H9 (cell line): ENCODE results near the gene KLK7. TPM values are rescaled to one million over a fixed set of nuclear protein-coding genes. Genes with fewer than 3 reads are reported as not detected.

ENCODE experiments used
- DNase-seq: peaks from one replicate; pipeline ENCODE4 v3.0.0-alpha.2; 2017
- H2AFZ ChIP-seq: one replicate; pipeline ENCODE4 v1.6.1; 2013; ENCODE audit warnings: mild to moderate bottlenecking, low read length, control low read depth, moderate library complexity
- H2AK5ac ChIP-seq: 2 replicates; pipeline ENCODE4 v1.6.1; 2013; ENCODE audit warnings: low read length, control low read depth, mixed read lengths; ENCODE audit not compliant: insufficient read length
- H2BK120ac ChIP-seq: one replicate; pipeline ENCODE4 v1.6.1; 2013; ENCODE audit warnings: low read depth, mild to moderate bottlenecking, low read length, control low read depth, inconsistent platforms; ENCODE audit not compliant: poor library complexity, severe bottlenecking
- H2BK12ac ChIP-seq: 2 replicates; pipeline ENCODE4 v1.6.1; 2013; ENCODE audit warnings: low read length, control low read depth, mixed read lengths, low read depth; ENCODE audit not compliant: insufficient read length
- H2BK15ac ChIP-seq: 2 replicates; pipeline ENCODE4 v1.6.1; 2013; ENCODE audit warnings: low read depth, low read length, control low read depth
- H2BK20ac ChIP-seq: one replicate; pipeline ENCODE4 v1.6.1; 2013; ENCODE audit warnings: low read depth, mild to moderate bottlenecking, low read length, control low read depth, inconsistent platforms; ENCODE audit not compliant: poor library complexity, severe bottlenecking
- H2BK5ac ChIP-seq: 2 replicates; pipeline ENCODE4 v1.6.1; 2013; ENCODE audit warnings: low read length, control low read depth, mixed read lengths; ENCODE audit not compliant: insufficient read length
- H3K14ac ChIP-seq: 2 replicates; pipeline ENCODE4 v1.6.1; 2013; ENCODE audit warnings: low read length, control low read depth; ENCODE audit not compliant: insufficient read depth
- H3K18ac ChIP-seq: 2 replicates; pipeline ENCODE4 v1.6.1; 2013; ENCODE audit warnings: low read depth, mild to moderate bottlenecking, mixed read lengths, low read length, control low read depth; ENCODE audit not compliant: insufficient read length
- H3K23ac ChIP-seq: 2 replicates; pipeline ENCODE4 v1.6.1; 2013; ENCODE audit warnings: low read length, control low read depth, mixed read lengths, low read depth; ENCODE audit not compliant: insufficient read length
- H3K23me2 ChIP-seq: 2 replicates; pipeline ENCODE4 v1.6.1; 2013; ENCODE audit warnings: low read depth, mild to moderate bottlenecking, mixed read lengths, low read length, control low read depth; ENCODE audit not compliant: insufficient read length, poor library complexity, severe bottlenecking
- H3K27ac ChIP-seq: 2 replicates; pipeline ENCODE4 v1.5.1; 2013; ENCODE audit warnings: low read length, control low read depth, mixed read lengths, low read depth; ENCODE audit not compliant: insufficient read length
- H3K27me3 ChIP-seq: 2 replicates; pipeline ENCODE4 v1.6.1; 2013; ENCODE audit warnings: low read length, control low read depth, inconsistent platforms; ENCODE audit not compliant: insufficient read depth
- H3K4ac ChIP-seq: 2 replicates; pipeline ENCODE4 v1.6.1; 2013; ENCODE audit warnings: low read depth, mild to moderate bottlenecking, control low read depth, inconsistent platforms, low read length, moderate library complexity
- H3K4me1 ChIP-seq: 2 replicates; pipeline ENCODE4 v1.6.1; 2013; ENCODE audit warnings: low read length, control low read depth, inconsistent platforms; ENCODE audit not compliant: insufficient read depth
- H3K4me2 ChIP-seq: 2 replicates; pipeline ENCODE4 v1.6.1; 2013; ENCODE audit warnings: low read length, control low read depth, mixed read lengths; ENCODE audit not compliant: insufficient read length, insufficient read depth
- H3K56ac ChIP-seq: 2 replicates; pipeline ENCODE4 v1.6.1; 2013; ENCODE audit warnings: low read depth, mild to moderate bottlenecking, mixed read lengths, low read length, control low read depth; ENCODE audit not compliant: insufficient read length
- H3K79me1 ChIP-seq: 2 replicates; pipeline ENCODE4 v1.6.1; 2013; ENCODE audit warnings: low read depth, mild to moderate bottlenecking, moderate library complexity, low read length, control low read depth, inconsistent platforms; ENCODE audit not compliant: insufficient read depth, poor library complexity, severe bottlenecking
- H3K79me2 ChIP-seq: 2 replicates; pipeline ENCODE4 v1.6.1; 2013; ENCODE audit warnings: low read length, control low read depth, inconsistent platforms; ENCODE audit not compliant: insufficient read depth
- H3K9ac ChIP-seq: 2 replicates; pipeline ENCODE4 v1.6.1; 2013; ENCODE audit warnings: low read length, control low read depth, mixed read lengths; ENCODE audit not compliant: insufficient read length; ENCODE audit errors: extremely low read depth
- H3K9me3 ChIP-seq: one replicate; pipeline ENCODE4 v1.6.1; 2013; ENCODE audit warnings: low read depth, low read length, inconsistent platforms; ENCODE audit not compliant: control insufficient read depth
- H3T11ph ChIP-seq: one replicate; pipeline ENCODE4 v1.6.1; 2013; ENCODE audit warnings: mild to moderate bottlenecking, low read length, control low read depth, inconsistent platforms
- H4K20me1 ChIP-seq: one replicate; pipeline ENCODE4 v1.6.1; 2013; ENCODE audit not compliant: control insufficient read depth, insufficient read length, insufficient read depth
- H4K5ac ChIP-seq: 2 replicates; pipeline ENCODE4 v1.6.1; 2013; ENCODE audit warnings: low read depth, mild to moderate bottlenecking, mixed read lengths, low read length, control low read depth; ENCODE audit not compliant: insufficient read length
- H4K8ac ChIP-seq: replicated peaks from 2 replicates; pipeline ENCODE4 v1.6.1; 2013; ENCODE audit warnings: low read length, control low read depth, mixed read lengths, low read depth; ENCODE audit not compliant: insufficient read length
- H4K91ac ChIP-seq: 2 replicates; pipeline ENCODE4 v1.6.1; 2013; ENCODE audit warnings: low read depth, mild to moderate bottlenecking, moderate library complexity, mixed read lengths, low read length, control low read depth; ENCODE audit not compliant: insufficient read length
- H3K27ac Mint-ChIP-seq, 3 experiments: 2 replicates in 2 of 3; 3 replicates in 1 of 3; pipeline ENCODE4 v1.8.0; 2020 to 2021; ENCODE audit warnings: mixed read lengths in 3 of 3, mild to moderate bottlenecking in 1 of 3, moderate library complexity in 1 of 3
- H3K27me3 Mint-ChIP-seq: 2 replicates; pipeline ENCODE4 v1.8.0; 2021; ENCODE audit warnings: low read depth, mild to moderate bottlenecking, moderate library complexity, mixed read lengths
- H3K36me3 Mint-ChIP-seq, 3 experiments: 2 replicates in 2 of 3; 3 replicates in 1 of 3; pipeline ENCODE4 v1.8.0; 2020 to 2021; ENCODE audit warnings: low read depth in 3 of 3, mixed read lengths in 3 of 3; ENCODE audit not compliant: insufficient read depth in 1 of 3
- H3K4me1 Mint-ChIP-seq, 2 experiments: 2 replicates each; pipeline ENCODE4 v1.8.0; 2020; ENCODE audit warnings: mixed read lengths in 2 of 2
- H3K4me3 Mint-ChIP-seq, 2 experiments: 2 replicates in 1 of 2; 3 replicates in 1 of 2; pipeline ENCODE4 v1.8.0; 2020 to 2021; ENCODE audit warnings: mild to moderate bottlenecking in 2 of 2, mixed read lengths in 2 of 2, moderate library complexity in 1 of 2
- H3K9me3 Mint-ChIP-seq, 2 experiments: 2 replicates in 1 of 2; 3 replicates in 1 of 2; pipeline ENCODE4 v1.8.0; 2020; ENCODE audit warnings: mild to moderate bottlenecking in 2 of 2, mixed read lengths in 2 of 2, moderate library complexity in 1 of 2
- WGBS: extraction: QIAGEN DNeasy Blood & Tissue Kit; methylation state at CpG from one replicate; pipeline ENCODE4 v1.1.7; 2013; ENCODE audit warnings: missing lambda C conversion rate, low lambda C conversion rate, mixed read lengths; ENCODE audit not compliant: insufficient read length; ENCODE audit errors: extremely low coverage; 5-methylcytosine and 5-hydroxymethylcytosine counted together
- total RNA-seq: library from RNA; stranded (reverse); gene quantifications from 2 replicates; pipeline ENCODE4 v1.2.1, GENCODE V29; 2021
- TF ChIP-seq, protein P1 (sequence below): fragments of 200-600 bp; sonication (generic); conservative IDR thresholded peaks from 3 replicates; pipeline ENCODE4 v1.8.0; 2021; ENCODE audit warnings: antibody characterized with exemption, mild to moderate bottlenecking

The KLK7 gene
- total RNA-seq, 1 experiment from 2014 or later = 0.52 TPM

DNA sequence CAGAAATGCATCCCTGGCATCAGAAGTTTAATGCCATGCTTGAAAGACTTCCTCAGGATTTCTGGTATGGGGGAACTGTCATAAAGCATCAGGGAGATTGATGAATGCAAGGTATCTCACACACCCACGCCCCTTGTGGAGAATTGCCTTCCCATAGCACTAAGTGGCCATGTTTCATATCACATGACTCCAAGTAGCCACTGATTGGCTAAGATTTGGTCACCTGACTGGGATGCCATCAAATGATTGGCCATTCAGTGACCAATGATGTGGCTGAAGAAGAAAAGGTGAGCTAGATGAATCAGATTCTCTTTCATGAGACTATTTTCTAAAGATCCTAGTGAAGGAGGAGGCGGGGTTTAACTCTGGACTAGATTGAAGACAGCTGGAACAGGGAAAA, 10.4 kb upstream of the KLK7 start:
- DNase-seq = no peak
- Histone ChIP-seq H3K18ac (no peak overlapping the region), H3K27ac (no peak overlapping the region), H3K23ac (no peak overlapping the region), H3K9me3 (no peaks in the 10 kb centered on the region), H3K9ac (no peak overlapping the region), H2AFZ (no peak overlapping the region), H3K79me1 (no peaks in the 10 kb centered on the region), H3K79me2 (no peaks in the 10 kb centered on the region), H2AK5ac (no peak overlapping the region), H3K56ac (no peak overlapping the region), H2BK15ac (no peak overlapping the region), H4K20me1 (no peaks in the 10 kb centered on the region), H2BK12ac (no peak overlapping the region), H3K27me3 (no peaks in the 10 kb centered on the region), H4K5ac (no peak overlapping the region), H3K23me2 (no peaks in the 10 kb centered on the region), H3K14ac (no peak overlapping the region), H2BK20ac (no peak overlapping the region), H4K91ac (no peak overlapping the region), H3K4me2 (no peak overlapping the region), H2BK5ac (no peak overlapping the region), H3K4ac (no peak overlapping the region), H3K4me1 (no peaks in the 10 kb centered on the region), H4K8ac (no peak overlapping the region), H2BK120ac (no peak overlapping the region), H3T11ph (no peak overlapping the region)
- TF ChIP-seq, protein P1, sequence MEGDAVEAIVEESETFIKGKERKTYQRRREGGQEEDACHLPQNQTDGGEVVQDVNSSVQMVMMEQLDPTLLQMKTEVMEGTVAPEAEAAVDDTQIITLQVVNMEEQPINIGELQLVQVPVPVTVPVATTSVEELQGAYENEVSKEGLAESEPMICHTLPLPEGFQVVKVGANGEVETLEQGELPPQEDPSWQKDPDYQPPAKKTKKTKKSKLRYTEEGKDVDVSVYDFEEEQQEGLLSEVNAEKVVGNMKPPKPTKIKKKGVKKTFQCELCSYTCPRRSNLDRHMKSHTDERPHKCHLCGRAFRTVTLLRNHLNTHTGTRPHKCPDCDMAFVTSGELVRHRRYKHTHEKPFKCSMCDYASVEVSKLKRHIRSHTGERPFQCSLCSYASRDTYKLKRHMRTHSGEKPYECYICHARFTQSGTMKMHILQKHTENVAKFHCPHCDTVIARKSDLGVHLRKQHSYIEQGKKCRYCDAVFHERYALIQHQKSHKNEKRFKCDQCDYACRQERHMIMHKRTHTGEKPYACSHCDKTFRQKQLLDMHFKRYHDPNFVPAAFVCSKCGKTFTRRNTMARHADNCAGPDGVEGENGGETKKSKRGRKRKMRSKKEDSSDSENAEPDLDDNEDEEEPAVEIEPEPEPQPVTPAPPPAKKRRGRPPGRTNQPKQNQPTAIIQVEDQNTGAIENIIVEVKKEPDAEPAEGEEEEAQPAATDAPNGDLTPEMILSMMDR = no peak
- peaks cover 2 to 13% of the 10 kb centered on the region in 2 experiments; a peak in 2 of 4 replicates for H3K4me1 Mint-ChIP-seq
- H3K9me3 Mint-ChIP-seq = peaks cover 0 to 4% of the 10 kb centered on the region in 2 experiments; a peak in 2 of 5 replicates
- H3K27me3 Mint-ChIP-seq = peaks cover 42% of the 10 kb centered on the region
- WGBS = no CpG with 5 or more reads among the region's 2 CpGs
- no peaks in the 10 kb centered on the region; a peak in 1 of 7 replicates for H3K36me3 Mint-ChIP-seq
- H3K27ac Mint-ChIP-seq = no peak overlapping the region
- H3K4me3 Mint-ChIP-seq = no peak overlapping the region
